Suppressor macrophage treated with lipopolysaccharide for 4 hours (primary cell): ENCODE measurements around the gene CAB39.
"Not testable (repeated sequence)": the region's sequence is repeated elsewhere in the genome, so short reads cannot be mapped to it uniquely, and the experiment has no call there.

Source experiments
- DNase-seq: peaks from one replicate; pipeline ENCODE4 v3.0.0-alpha.2; 2020

CAB39 gene

DNA sequence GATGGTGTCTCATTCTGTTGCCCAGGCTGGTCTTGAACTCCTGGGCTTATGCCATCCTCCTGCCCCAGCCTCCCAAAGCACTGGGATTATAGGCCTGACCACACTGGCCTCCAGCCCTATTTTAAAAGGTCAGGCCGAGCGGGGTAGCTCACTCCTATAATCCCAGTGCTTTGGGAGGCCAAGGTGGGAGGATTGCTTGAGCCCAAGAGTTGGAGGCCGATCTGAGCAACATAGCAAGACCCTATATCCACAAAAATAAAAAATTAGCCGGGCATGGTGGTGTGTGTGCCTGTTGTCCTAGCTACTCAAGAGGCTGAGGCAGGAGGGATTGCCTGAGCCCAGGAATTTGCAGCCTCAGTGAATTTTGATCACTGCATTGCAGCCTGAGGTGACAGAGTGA is 3.9 kb downstream of the CAB39 start:
- no peak for DNase-seq

DNA sequence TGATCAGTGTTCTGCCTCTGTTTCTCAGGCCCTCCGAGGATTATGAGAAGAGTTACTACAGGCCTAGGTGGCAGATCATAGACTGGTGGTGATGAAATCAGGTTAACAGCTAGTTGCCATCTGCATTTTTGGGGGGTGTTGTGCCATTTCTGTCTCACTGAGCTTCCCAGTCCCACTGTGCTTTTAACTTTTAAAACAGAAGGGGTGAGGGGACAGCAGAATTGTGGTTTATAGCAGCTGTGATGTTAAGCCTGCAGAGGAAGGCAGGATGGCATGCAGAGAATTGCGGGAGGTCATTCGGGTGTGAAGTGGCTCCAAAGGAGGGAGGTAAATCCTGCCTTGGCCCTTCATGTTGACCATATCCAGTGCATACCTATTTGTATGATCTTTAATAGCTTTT is 5.0 kb downstream of the CAB39 start:
- no peak for DNase-seq

DNA sequence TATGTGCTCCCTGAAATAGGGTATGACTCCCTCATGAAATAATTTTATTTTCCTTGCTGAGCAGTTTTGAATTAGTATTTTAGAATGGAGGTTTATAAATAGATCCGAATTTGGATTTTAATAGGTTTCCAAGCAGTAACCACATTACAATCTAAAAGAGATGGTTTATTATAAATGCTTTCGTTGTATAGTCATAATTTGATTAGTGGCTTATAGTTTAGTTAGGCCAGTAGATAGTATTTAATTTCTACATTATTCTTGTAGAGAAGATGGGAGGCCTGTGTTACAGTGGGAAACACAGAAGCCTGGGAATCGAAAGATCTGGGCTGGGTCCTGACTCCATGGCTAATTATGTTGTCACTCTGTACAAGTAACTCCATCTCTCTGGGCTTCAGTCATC is 6.7 kb downstream of the CAB39 start:
- DNase-seq = no peak

DNA sequence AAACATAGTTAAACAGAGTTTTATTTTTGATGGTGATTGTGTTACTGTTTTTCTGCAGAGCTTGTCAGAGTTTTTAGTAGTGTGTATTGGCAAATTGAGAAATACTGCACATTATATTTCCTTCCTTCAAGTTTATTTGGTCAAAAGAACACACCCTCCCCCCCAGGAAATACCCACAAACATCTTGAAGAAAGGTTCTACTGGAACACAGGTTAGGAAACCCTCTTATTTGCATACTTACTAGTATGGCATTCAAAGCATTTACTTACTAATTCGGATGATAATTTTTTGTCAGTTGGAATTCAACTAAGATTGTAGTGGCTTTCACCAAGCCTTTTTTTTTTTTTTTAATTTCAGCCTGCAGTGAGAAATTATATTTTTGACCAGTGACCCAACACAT is 9.1 kb downstream of the CAB39 start:
- DNase-seq = no peak

DNA sequence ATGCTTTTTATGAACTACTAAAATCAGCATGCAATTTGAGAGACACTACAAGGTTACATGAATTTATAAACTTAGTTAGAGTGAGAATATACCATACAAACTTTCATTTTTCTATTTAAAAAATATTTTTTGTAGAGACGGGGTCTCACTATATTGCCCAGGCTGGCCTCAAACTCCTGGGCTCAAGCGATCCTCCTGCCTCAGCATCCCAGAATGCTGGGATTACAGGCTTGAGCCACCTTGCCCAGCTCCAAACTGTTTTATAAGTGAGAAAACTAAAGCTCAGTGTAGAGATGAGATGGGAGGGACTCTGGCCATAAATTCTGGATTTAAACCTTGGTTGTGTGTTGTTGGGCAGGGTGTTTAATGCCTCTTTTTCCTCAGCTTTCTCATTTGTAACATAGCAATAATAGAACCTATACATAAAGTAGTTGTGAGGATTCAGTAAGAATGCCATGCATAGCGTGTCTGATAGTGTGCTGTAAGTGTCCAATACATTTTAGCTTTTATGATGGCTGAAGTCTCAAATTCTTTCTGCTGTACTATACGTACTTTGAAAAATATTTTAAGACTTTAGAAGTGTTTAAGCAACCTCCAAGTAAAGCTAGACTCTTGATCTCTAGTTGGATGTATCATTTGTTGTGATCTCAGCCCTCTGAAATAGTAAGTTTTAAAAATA is 9.7 kb downstream of the CAB39 start:
- DNase-seq = no peak

DNA sequence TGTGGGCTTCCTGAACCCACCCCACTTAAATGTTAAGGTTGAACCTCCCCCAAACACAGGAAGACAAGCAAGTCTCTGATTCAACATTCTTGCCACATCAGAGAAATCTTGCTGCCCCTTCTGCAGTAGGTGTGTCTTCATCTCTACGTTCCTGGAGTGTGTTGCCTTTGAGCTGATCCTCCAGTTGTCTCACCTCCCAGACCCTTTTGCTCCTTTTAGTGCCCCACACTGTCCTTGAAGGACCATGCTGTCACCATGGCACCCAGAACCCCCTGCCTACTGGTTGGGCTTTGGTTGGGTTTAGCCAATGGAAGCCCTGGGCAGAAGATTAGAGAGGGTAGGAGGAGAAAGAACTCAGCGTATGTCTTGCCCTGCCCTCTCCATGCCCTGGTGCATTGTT is 10.7 kb downstream of the CAB39 start:
- DNase-seq = no peak

DNA sequence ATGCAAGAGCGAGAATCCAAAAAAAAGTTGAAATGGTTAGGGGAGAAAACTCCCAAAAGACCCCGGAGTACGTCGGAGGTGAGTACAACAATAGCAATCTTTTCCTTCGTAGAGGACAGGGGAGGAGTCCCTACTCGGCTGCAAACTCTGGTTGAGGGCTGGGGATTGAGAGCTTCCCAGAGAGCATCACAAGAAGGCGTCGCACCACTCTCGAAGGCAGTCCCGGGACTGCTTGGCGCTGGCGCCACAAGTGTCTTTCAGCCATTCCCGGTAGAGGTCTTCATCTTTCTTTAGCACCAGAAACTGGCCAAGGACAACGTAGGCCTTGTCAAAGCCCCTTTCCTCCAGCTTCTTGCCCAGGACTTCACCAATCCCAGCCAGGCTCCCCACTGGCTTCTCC is 12.3 kb downstream of the CAB39 start:
- not testable (repeated sequence) for DNase-seq

DNA sequence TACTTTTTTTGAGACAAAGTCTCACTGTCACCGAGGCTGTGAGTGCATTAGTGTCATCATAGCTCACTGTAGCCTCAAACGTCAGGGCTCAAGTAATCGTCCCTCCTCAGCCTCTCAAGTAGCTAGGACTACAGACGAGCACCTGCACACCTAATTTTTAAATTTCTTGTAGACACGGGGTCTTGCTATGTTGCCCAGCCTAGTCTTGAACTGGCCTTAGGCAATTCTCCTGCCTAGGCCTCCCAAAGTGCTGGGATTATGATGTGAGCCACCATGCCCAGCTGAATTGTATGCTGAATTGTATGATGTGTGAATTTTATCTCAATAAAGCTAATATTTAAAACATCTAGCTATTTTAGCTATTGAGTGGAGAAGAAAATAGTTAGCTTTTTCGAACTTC is 18.9 kb downstream of the CAB39 start:
- DNase-seq = no peak

DNA sequence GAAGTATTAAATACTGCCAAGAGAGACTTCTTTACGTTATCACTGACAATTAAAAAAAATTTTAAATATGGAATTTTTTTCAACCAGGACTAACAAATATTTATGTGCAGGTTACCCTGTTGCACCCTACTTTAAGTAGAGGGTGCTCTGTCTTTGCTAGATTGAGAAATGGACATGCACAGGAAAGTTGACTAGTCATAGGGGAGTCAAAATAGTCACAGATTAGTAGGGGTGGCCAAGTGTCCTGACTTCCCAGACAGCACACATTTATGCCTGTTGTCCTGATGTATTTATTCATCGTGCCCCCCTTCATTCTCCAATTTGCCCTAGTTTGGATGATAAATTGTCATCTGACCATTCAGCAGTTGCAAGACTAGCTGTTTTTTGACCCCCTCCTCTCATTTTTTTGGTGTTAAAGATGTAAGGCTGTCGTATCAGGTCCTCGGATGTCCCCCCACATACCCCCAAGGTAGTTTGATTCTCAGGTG is 20.3 kb downstream of the CAB39 start:
- DNase-seq = no peak

DNA sequence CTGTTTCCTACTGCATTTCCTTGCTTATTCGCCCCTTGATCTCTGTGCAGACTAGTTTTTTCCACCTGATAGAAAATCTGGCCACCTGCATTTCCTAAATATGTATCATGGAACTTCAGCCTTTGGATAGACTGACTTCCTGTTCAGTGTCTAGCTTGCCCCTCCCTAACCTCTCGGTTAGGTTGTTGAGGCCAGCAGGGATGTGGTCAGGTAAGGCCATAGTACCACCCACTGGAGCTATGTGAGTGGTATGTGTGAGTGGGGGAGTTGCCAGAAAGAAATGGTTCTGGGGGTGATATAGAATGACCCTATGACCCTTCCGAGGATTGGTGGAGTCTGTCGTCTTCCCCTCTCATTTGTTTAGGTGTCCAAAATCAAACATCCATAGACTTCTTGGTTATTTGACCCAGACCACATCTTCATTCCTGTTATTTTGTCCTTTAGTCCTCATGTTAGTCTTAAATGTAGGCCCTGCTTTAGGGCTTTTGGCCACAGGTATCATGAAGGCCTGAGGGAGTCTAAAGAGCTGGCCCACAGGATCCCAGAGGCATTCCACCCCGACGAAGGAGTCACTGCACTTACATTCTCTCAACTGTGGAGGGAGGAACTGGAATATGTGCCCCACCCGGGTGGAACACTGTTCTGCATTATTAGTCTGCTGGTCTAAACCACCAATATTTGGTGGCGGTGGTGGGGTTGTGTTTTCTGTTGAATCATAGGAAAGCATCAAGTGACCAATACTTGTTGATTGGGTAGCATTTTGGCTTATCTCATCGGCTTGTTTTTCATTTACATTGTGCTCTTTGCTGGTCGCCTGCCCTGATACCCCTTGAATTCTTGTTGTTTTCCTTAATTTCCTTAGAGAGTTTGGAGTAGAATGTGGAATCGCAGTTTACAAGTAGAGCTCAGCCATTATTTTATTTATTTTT is 21.9 kb downstream of the CAB39 start:
- no peak for DNase-seq

DNA sequence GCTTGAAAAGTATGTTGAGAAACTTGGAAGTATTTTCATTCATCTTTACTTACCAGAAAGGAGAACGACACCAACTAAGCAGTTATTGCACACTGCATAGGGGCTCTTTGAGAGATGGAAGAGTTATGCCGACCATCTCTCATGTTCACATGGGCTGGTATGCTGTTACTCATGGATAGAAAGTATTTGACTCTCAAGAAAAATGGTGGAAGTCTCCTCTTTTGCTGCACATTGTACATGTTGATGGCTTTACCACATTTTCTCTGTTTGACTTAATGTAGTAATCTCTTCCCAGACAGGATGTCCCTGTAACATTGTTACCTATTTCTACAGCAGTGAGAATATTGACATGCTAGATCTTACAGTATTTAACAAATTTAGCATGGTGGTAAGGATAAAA is 23.2 kb downstream of the CAB39 start:
- DNase-seq = no peak

DNA sequence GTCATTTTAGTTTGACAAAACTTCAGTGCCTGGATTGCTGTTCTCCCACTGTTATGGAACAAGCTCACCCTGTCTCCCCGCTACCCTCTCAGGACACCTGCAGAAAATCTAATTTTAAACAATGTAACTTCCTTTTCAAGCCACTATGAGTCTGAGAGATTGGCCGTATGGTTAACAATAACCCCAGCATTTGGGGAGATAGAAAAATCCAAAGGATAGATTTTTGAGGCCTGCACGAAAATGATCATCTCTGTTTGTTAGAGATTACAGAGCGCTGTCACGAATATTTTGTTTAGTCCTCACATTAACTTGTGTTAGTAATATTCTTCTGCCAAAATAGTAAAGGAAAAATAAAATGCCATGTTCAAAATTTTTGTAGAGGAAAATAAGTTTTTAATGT is 24.7 kb downstream of the CAB39 start:
- no peak for DNase-seq

DNA sequence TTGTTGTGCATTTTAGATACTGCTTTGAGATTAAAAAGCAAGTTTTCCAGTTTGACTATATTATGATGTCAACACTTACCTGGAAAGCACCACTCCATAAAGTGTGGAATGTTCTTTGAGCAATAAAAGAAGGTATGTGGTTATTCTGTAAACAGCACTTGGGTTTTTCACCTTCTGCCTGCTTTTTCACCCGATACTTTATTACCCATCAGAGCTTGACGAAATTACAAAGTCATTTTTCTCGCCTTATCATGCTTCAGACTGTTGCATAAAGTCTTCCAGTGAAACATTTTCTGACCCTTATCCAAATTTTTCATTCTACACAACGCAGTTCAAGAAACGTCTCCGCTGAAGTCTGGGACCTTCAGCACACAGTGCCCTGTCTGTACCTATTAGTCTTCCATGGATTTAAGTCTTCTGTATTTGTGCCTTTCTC is 25.2 kb downstream of the CAB39 start:
- no peak for DNase-seq

DNA sequence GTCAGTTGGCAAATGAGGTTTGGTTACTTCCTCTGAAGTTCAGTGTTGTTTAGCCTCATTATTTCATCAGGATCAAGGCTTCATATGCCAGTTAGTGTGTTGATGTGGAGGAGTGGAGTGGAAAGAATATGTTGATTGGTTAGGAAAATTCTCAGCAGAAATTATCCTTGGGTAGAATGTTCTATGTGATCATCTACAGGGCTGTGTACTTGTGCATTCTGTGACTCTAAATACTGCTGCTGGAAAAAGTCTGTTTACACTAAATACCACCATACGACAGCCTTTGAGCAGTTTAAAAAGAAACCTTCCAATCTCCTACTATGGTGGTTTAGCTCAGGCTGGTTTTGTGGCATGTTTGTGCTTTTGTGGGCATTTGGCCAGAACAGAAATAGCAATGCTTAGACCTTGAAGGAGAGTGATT is 25.8 kb downstream of the CAB39 start:
- no peak for DNase-seq

DNA sequence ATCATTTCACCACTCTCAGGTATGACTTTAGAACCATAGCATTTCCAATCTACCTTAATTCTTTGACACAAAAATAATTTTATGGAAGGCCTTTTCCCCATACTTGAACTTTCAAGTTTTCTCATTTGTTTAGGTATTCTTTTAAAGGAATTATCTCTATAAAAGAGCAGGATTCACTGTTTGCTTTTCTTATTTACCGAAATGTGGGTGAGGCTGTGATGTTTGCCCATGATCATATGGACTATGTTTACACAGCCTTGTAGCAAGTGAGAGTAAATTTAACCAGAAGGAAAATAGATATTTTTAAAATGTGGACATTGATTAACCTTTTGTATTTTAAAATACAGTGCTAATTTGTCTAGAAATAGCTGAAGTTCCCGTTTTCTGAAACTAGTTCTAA is 26.3 kb downstream of the CAB39 start:
- no peak for DNase-seq

DNA sequence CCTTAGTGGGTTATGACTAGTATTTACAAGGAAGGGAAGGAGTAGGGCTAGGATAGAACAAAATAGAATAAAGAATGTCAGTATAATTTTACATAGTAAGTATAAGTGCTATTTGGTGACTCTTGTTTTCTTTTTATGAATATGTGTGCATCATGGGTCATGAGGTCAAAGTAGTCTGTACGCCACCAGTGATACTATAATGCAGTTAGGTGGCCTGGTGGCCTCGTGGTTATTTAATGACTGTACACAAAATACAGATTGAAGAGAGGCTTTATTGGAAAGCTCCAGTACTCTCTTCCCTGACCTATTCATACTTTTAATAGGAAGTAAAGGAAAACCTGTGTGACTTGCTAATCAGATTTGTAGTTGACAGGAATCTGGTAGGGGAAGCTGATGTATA is 27.3 kb downstream of the CAB39 start:
- no peak for DNase-seq

DNA sequence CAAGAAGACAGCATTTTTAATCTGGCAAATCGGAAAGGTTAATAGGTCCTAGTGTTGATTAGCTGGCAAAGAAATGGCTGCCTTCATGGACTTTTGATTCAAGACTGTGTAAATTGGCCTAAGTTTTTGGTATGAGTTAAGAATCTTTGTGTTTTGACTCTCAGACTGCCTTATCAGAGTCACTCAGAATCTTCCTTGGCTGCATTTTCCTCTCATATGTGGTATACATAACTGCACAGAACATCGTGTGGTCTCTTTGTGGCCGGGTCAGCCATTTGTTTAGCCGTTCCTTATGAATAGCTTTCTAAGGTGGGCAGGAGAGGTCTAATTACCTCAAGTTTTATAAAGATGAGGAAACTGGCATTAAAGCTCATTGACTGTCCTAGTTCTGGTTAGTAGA is 30.1 kb downstream of the CAB39 start:
- DNase-seq = no peak

DNA sequence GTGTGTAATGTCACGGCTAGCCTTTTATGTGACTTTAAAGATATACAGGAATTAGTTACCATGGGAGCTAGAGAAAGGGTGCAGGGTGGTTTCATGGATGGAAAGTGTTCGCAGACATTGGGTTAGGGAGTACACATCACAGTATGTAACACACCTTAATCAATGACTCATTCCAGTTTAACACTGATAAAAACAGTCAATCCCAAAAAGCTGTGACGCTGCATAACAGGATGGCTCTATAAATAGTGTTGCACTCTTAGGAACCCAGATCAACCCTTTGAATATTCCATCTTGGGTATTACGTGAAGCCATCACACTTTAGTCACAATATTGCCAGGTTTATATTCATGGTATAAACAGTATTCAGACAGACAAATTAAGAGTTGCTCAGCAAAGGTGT is 33.6 kb downstream of the CAB39 start:
- no peak for DNase-seq

DNA sequence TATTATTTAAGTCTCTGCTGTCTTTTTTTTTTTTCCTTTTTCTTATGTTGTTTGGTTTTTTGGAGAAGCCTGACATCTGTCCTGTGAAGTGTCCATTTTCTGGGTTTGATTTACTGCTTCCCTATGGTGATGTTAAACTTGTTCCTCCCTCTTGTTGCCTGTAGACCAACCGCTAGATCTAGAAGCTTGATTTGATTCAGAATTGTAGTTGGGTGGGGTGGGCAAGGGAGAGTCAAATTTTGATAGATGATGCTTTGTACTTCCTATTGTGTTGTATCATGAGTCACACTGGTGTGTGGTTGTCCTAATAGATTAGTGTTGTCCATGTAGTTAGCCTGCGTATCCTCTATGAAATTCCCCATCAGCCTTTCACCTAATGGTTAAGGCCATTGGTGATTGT is 35.4 kb downstream of the CAB39 start:
- no peak for DNase-seq

DNA sequence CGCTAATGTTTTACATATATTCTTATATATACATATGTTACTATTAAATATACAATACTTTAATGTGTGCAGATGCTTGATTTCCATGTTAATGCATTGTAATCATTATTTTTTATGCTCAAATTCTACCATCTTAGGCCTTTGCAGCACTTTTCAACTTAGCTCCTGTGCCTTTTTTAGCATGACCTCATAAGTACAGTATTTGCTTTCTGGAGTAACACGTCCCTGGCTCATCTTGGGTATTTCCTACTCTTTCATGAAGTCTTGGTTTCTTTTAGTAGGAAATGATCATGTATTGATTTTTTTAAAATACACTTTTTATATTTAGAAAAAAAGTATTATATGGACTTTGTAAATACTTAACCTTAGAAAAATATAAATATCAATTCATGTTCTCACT is 36.5 kb downstream of the CAB39 start:
- DNase-seq = no peak

DNA sequence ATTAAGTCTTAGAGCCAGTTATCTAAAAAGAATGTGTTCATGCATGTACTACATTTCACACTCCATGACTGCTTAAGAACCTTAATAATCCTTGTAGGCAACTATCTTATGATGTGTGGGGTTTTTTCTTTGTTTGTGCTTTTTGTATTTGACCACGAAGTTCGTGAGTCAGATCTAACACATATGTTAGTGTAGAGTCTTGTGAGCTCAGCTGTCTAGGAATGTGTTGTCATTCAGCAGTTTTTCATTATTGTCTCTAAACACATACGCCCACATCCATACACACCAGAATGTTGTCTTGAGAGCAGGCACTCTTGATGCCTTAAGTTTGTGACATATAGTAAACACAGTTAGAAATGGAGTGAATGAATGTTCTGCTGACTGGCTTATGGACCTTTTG is 38.4 kb downstream of the CAB39 start:
- peak; percentile 65 for DNase-seq

DNA sequence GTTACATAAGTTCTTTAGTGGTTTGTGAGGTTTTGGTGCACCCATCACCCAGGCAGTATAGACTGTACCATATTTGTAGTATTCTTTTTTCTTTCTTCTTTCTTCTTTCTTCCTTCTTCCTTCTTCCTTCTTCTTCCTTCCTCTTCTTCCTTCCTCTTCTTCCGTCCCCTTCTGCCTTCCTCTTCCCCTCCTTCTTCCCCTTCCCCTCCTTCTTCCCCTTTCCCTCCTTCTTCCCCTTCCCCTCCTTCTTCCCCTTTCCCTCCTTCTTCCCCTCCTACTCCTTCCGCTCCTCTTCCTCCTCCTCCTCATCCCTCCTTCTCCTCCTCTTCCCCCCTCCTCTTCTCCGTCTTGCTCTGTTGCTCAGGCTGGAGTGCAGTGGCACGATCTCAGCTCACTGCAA is 41.6 kb downstream of the CAB39 start:
- no peak for DNase-seq

DNA sequence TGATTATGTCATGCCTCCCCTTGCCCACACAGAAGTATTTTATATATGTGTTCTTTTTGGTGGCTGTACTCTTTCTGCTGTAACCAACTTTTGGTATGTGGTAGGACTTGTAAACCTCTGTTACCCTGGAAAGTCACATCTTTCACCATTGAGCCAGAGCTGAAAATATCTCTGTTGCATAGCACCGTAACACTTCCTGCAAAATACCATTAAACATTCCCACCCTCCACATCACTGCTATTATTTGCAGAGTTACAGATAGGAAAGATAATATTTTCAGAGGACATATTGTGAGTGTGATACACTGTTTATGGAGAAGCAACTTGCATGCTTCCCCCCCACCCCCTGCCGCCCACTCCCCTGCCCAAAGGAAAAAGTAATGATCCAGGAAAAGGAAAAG is 44.8 kb downstream of the CAB39 start:
- peak; percentile 15 for DNase-seq
